NCI-H2171 treated with DMSO at 0.1 percent for 48 hours (cell line): ENCODE results near the gene ATXN1L.
"Not testable (repeated sequence)": the region's sequence is repeated elsewhere in the genome, so short reads cannot be mapped to it uniquely, and the experiment has no call there.

Source experiments
- DNase-seq: peaks from one replicate; lab custom pipeline; 2025; lab: John Stamatoyannopoulos, UW

The ATXN1L gene

GRCh38 chr16:71852158-71852557 is 6.4 kb downstream of the ATXN1L start:
- DNase-seq, result no peak

DNA sequence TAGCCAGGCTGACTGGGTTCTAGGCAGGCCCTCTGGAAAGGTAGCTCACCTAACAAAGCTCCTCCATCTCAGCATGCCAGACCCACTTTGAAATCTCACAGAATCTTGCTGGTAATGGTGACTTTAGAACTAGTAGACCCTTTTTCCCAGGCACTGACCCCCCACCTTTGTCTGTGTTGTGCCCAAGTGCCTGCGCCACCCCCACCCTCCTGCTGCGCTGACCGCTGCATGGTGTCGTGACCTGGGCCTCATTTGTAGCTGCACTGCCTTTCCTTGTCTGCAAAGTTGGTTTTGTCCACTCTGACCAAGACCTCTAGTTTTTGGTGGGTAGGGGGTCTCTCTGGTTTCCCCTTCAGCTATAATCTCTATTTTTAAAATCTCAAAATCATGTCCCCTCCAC is 6.8 kb downstream of the ATXN1L start:
- DNase-seq, result no peak

- no peak for DNase-seq
These were observed 7.6 kb downstream of the ATXN1L start for GRCh38 chr16:71853413-71853812.

GRCh38 chr16:71854369-71854948 is 8.7 kb downstream of the ATXN1L start:
- DNase-seq, result no peak

GRCh38 chr16:71855937-71856662 is 10.3 kb downstream of the ATXN1L start:
- DNase-seq, result no peak

DNA sequence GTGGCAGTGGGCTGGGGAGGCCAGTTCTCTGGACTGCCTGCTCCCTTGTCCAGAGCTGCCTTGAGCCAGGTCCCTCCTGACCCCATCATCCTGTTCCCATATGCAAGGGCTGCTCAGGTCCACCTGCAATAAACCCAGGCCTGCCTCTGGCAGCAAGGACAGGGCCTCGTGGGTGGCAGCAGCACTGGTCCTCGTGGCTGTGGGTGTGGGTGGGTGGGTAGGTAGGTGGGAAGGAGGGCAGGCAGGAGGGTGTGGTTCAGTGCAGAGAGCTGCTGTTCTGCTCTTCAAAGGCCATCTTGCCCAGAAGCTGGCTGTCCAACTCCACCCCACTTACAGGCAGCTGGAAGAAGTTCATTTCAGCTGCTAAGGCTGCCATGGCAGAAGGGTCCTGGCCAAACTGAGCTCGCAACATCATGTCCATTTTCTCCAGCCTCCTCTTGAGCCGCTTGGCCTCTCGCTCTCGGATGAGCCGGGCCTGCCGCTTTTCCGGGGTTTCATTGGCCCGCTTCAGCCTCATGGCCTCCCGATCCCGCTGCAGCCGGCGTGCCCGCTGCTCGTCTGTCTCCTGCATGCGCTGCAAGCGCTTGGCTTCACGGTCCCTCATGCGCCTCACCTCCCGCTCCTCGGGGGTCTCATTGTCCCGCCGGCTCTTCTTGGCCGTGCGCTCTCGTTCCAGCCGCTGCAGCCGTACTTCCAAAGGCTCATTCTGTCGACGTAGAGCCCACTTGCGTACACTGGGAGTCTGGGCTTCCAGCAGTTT is 14.2 kb downstream of the ATXN1L start:
- DNase-seq, result no peak

DNA sequence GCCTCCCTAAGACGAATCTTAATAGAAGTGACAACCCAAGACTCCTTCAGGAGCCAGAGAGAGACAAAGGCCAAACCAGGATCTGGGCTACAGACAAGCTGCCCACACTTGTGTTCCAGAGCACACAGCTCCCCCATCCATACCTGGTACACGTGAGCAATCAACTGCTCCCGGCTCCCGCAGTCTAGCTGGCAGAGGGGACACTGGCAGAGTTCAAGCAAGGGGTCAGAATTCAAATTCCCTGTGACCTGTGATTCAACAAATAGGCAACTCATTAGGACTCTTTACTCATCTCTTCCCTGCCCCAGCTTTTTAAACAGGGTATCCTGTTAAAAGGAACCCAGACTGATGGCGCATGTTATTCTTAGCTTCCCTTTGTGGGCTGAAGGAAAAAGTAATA is 18.2 kb downstream of the ATXN1L start:
- no peak for DNase-seq

DNA sequence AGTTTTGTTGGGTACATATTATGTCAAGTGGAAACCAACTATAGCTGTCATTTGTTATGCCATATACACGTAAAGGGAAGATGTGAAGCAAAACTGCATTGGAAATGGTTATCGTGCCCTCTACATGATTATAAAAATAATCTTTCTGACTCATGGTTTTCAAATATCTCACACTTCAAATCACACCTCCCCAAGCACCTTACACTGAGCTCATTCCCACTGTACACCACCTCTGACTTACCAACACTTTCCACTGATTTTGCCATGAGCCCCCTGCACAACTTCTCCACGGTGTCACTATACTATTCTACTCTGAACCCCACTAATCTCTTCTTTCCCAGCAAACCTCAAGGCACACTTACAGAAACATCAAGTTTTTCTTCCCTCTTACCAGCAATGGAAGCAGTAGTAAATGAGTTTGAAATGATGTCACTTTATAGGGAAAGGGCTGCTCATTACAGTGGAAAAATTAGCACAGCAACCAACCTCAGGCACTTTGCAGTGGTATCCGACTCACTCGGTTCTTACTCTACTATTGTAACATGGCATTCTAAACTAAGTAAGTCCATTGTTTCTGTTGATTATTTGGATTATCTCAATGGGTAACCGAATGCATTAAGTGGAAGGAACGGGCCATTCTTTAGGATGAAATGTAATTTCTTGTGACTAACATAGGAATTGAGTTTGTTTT is 19.5 kb downstream of the ATXN1L start:
- DNase-seq, result no peak

DNA sequence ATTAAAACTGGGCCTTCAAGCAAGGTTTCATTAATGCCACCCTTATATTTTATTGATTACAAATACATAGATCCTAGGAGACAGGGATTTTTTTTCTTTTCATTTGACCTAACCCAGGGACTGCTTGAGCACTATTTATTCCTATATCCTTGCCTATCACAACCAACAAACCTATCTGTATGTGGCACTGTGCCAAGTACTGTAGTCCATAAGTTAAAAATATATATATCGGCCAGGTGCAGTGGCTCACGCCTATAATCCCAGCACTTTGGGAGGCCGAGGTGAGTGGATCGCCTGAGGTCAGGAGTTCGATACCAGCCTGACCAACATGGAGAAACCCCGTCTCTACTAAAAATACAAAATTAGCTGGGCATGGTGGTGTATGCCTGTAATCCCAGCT is 21.4 kb downstream of the ATXN1L start:
- DNase-seq, result not testable (repeated sequence)

- peak; percentile 32 for DNase-seq
These were observed 22.2 kb downstream of the ATXN1L start for GRCh38 chr16:71867939-71868338.

GRCh38 chr16:71869089-71869488 is 23.3 kb downstream of the ATXN1L start:
- DNase-seq, result no peak

- no peak for DNase-seq
These were observed 25.0 kb downstream of the ATXN1L start for GRCh38 chr16:71870818-71871217.

DNA sequence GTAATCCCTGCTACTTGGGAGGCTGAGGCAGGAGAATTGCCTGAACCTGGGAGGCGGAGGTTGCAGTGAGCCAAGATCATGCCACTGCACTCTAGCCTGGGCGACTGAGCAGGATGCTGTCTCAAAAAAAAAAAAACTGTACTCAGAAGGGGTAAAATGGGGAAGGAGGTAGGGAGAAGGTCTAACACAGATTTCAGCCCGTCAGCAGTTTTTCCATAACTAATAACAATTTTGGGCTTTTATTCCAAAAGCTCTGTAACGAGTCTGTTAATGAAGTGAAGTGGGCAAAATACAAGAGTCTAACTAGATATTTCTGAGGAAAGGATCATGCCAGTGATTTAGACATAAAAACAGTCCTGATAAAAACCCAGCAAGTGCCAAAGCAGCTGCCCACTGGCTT is 27.4 kb downstream of the ATXN1L start:
- DNase-seq, result no peak

DNA sequence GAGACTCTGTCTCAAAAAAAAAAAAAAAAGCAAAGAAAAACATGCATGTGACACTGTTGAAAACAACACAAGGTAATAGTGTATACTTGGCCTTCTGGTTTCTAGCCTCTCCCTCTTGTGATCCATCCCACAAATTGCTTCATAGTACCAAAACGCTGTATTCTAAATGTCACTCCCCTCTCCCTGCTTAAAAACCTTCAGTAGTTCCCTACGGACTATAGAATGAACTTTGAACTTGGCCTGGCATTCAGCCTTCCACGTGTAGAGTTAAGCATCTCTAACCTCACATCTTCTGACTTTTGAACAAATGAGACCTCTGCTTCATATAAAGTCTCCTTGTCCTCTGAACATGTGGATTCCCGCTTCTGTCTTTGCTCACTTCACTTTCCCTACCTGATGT is 33.1 kb downstream of the ATXN1L start:
- no peak for DNase-seq

DNA sequence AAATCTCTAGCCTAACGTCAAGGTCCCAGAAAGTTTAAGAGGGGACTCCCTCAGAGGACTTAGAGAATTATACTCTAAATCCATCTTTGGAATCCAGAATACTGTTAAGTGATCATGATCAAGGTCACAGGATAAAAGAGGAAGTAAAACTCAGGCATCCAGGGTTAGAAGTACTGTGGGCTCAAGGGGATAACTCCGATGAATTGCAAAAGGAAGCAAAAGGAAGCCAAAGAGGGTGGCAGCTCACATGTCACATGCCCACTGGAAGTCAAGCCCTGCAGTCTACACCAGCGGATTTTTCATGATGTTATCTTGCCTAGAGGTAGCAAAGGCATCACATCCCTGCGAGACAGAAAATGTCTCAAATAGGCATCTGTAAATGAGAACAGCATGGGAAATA is 34.4 kb downstream of the ATXN1L start:
- DNase-seq, result no peak

- DNase-seq, result peak; percentile 78
These were observed 36.9 kb downstream of the ATXN1L start for GRCh38 chr16:71882505-71883167.

DNA sequence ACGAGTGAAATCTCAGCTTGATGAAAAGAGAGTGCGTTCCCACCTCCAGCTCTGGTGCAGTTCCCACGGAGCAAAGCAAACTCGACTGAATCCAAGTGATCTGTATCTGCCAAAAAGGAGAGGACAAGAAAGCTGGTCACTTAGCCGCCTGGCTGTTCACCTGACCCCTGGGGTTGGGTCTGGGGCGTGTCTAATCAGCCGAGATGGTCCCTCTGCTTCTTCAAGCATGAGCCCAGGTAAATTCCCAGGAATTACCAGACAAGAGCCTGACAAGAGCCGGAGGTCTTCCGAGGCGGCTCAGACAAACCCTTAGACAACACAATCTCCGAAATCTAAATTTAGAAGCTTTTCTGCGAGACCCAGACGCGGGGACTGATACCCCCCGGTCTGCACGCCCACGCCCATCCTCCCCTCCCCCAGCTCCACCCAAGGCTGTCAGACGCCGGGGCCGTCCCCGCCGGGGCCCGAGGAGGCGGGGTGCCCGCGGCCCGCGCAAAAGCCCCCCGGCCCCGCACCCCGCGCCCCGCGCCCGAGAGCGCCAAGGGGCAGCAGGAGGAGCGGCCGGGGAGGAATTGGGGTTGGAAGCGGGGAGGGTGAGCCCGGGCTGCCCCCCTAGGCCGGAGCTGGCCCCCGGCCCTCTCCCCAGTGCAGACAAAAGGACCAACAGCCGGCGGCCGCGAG is 37.5 kb downstream of the ATXN1L start:
- peak; percentile 65 for DNase-seq

GRCh38 chr16:71883849-71884638 is 38.3 kb downstream of the ATXN1L start, which contains the start of gene ZNF821:
Gene ZNF821, minus strand, starts transcription at chr16:71884182. Its CDS starts 4,236 bp downstream, at chr16:71879946.
- DNase-seq, result peak; percentile 76

DNA sequence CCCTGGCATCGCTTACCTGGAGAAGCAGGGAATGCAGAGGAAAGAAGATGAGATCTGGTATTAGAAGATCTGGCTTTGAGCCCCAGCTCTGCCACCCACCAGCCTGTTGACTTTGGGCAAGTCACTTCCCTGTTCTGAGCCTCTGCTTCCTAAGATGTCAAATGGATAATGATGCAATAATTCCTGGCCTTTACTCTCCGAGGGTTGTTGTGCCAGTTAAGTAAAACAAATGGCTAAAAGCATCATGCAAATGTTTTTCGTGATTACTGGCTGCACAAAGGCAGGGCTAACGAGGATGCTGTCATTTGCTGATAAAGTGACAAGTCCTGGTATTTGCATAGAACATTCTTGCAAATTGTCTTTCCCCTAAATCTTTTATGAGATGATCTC is 39.5 kb downstream of the ATXN1L start:
- DNase-seq, result no peak

DNA sequence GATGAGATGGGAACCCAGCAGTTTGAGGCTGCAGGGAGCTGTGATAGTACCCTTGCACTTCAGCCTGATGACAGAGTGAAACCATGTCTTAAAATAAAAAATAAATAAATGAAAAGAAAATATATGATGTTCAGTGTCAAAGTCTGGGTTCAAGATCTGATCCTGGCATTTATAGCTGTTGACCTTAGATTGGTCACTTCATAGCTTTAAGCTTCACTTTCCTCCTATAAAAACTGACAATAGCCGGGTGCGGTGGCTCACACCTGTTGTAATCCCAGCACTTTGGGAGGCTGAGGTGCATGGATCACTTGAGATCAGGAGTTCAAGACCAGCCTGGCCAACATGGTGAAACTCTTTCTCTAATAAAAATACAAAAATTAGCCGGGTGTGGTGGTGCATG is 43.4 kb downstream of the ATXN1L start:
- no peak for DNase-seq

- no peak for DNase-seq
These were observed 48.1 kb downstream of the ATXN1L start for GRCh38 chr16:71893888-71894228.
